Activated T-cell treated with anti-CD3 and anti-CD28 coated beads for 48 hours (primary cell): ENCODE results near the gene CUL4A.

Experiments used
- DNase-seq: peaks from one replicate; pipeline ENCODE4 v3.0.0-alpha.2; 2020; ENCODE audit warnings: low read depth

The CUL4A gene

DNA sequence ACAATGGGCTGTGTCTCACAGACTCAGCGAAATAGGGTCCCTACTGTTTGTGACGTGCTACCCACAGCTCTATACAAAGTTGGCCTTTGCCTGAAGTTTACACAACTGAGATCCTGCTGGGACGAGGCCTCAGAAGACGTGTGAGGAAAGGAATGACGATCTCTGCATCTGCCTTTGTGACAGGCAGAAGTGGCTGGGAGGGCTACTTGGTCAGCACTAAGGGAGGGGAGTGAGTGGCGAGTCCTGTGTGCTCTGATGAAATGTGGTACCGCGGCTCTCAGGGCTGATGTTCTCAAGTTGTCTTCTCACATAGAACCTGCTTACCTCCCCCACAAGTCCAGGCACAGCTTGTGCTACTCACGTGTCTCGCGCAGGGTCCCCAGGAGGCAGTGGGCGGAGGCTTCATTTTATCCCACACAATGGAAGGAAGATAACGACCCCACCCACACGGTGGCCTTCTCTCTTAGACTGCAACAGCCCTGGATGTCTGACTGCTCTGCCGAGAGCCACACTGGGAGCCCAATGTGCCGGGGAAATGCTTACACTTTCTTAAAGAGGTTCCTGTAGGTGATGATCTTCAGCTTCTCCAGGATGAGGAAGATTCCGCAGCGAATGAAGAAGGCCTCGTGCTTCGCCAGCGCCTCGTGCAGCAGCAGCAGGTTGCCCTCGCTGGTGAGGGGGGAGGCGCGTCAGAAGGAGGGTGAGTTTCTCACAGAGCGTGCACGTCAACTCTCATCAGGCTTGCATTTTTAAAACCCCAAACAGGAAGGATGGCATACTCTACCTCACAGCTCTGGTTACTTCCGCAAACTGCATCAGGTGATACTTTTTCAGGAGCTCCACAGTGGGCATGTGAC lies 29.8 kb upstream of the CUL4A start:
- no peak for DNase-seq

DNA sequence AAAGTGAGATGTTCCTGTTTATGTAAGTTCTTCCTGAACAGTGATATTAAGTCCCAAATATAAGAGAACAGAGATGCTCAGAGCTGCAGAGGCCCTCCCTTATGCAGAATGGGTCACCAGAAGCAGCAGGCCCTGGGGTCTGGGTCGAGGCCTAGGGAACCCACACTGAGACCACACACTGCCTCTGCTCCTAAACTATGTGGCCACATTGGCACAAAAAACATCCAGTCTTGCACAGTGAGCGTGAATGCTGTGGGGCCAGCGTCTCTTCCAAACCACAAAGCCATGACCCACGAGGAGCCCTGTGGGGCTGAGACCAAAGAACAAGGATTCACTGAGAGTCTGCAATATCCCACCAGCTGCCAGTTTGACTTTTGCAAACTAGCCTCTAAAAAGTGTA lies 27.4 kb upstream of the CUL4A start:
- DNase-seq, result no peak

DNA sequence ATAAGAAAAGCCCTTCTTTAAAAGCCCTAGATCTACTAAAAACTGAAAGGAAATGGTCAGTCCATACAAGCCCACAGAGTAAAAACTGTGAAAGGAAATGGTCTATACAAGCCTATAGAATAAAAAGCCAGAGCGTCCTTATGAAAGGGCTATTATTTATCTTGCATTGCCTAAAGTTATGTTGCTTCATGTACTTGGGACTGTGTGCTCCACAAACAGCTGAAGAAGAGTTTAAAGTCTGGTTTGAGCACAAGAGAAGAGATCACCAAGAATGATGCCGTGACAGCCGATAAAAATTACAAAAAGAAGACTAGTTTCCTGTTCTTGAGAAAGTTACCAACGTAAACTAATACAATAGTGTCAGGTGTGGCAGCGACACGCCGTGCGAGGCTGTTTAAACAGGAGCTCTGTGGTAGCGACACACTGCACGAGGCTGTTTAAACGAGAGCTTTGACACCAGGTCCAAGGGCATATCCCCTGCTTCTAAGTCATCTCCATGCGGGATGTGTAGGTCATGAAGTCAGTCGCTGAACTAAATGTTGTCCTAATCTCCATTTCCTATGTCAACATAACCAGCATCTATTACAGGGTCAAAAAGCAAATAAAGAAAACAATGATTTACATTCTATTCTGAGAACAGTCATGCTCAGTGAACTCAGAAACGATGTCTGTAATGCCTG lies 25.8 kb upstream of the CUL4A start:
- DNase-seq, result no peak

GRCh38 chr13:113184568-113185440 lies 24.6 kb upstream of the CUL4A start:
- no peak for DNase-seq

- no peak for DNase-seq
Observed at GRCh38 chr13:113186061-113186900, 23.1 kb upstream of the CUL4A start.

DNA sequence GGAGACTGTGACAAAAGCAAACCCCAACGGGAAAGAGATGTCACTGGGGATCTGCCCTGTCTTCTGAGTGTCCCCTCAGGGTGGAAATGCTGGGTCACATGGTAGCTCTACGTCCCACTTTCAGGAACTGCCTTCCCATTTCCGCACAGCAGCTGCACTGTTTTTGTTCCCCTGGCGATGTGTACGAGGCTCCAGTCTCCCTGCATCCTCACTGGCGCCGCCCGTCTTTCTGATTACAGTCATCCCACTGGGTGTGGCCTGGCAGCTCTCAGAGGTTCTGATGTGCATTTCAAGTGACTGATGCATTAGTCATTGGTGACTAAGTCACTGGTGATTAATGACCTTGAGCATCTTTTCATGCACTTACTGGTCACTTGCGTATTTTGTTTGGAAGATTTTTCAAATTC lies 22.1 kb upstream of the CUL4A start:
- DNase-seq, result peak; percentile 70

DNA sequence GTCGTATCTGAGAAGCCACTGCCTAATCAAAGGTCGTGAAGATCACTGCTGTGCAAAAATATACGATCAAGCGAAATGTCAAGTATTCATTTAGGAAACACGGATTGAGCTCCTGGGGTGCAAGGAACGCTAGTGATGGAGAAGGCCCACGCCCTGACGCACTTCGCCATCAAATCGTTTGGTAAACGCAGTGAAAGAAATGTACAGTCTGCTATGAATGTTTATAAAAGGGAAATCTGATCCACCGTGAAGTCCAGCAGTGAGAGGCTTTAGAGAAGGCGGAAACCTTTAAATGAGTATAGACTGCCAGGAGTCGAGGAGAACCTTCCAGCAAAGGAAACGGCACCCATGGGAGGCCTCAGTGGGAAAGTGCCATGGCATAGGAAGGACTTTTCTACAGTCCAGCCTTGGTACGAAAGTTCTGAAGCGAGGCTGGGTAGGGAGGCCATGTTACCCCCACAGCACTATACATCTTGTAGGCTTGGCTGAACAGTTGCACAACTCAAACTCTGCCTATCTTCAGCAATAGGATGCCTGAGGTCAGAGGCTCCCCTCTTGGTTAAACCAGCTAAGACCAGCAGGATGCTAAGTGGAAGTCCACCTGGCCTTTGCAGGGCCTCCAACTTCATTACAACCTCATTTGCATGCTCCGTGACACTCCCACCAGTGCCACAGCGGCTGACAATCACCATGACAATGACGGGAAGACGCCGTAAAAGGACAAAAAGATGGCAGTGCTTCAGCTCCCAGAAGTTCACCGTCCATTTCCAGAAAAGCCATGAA lies 21.3 kb upstream of the CUL4A start:
- no peak for DNase-seq

DNA sequence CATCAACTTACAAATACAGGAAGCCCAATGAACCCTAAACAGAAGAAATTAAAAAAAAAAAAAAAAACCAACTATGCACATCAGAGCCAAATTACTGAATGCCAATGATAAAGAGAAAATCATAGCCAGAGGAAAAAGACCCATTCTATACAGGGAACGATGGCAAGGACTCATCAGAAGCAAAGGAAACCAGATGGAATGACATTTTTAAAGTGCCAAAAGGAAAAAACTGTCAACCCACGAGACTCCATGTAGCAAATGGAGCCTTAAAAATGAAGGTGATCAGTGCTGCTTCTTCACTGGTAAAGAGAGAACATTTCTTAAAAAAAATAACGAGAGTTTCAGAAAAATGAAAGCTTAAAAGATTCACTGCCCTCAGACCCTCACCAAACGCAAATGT lies 19.2 kb upstream of the CUL4A start:
- no peak for DNase-seq

GRCh38 chr13:113192279-113192678 lies 17.1 kb upstream of the CUL4A start:
- DNase-seq, result no peak

- no peak for DNase-seq
Observed at GRCh38 chr13:113192902-113193301, 16.5 kb upstream of the CUL4A start.

- no peak for DNase-seq
Observed at GRCh38 chr13:113195360-113195759, 14.1 kb upstream of the CUL4A start.

GRCh38 chr13:113196970-113197737 lies 12.3 kb upstream of the CUL4A start:
- DNase-seq, result no peak

DNA sequence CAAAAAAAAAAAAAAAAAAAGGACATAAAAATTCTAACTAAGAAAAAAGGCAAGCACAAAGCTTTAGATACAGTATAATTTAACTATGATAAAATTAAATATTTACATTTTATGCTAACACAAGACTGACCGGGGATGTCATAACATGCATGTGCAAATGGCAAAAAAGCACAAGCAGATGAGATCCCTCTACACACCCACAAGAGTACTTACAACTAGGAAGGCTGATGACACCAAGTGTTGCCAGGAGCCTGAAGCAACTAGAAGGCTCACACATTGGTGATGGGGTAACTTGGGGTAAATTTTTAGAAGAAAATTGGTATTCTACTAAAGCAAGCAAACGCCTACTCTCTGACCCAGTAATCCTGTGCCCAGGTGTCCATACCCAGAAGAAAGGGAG lies 7.6 kb upstream of the CUL4A start:
- no peak for DNase-seq

DNA sequence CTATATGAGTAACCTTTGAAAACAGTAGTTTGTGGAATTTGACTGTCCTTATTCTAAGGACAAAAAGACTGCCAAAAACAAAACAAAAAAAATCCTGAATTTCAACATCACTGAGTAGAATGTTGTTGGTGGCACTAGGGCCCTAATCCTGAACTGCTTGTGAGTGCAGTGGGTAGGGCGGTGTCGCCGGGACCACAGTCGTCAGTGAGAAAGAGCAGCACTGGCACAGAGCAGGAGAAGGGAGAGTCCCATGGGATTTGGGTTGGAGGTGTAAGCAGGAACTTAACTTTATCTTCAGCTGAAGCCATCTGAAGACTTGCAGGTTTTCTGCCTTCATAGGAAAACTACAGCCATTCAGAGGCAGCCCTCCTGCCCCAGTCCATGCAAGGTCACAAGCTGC lies 6.5 kb upstream of the CUL4A start:
- DNase-seq, result no peak

DNA sequence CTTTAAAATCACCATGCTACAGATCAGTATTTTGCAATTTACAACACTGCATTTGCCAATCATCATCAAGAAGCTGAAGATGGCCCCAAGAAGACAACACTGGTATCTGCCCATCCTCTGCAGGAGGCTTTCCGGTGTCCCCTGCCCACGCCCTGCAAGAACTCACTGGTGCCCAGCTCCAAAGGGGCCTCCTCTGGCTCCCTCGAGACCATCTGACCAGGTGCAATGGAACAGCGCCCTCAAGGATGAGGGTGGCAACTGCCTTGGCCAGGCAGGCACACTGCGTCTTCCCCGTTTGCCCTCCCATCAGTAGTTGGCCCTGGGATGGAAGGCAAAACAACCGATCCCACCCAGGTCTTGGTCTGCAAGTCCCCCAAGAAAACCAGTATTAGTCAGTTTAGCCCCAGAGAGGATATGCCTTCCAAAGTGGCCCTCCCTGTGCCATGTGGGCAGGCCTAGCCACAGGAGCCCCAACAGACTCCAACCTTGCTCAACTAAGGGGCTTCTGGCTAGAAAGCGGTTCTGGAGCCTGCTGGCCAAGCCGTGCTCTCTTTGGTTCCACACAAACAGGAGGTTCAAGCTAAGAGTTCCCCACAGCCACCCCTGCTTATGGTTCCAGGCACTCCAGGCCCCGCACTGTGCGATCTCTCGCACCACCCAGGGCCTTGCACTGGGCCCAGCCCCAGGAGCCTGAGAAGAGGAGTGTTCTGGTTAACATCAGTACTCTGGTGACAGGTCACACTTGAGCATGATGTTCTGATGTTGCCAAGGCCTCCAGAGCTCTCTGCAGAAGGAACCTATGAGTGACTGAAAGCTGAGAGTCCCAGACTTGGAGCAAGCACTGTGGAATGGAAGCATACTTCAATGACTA lies 5.7 kb upstream of the CUL4A start:
- DNase-seq, result no peak

DNA sequence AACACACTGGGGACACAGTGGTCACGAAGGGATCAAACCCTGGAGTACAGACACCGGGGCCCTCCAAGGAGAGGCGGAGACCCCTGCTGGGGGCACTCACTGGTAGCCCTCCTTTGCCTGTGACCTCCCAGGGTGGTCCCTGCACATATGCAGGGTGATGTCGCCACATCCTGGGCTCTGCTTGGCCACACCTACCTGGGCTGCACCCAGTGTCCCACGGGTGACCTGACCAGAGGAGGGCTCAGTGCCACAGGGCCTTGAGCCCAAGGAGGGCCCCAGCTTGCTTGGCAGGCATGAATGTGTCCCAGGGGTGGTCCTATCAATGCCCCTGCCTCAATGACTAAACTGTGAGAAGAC lies 5.1 kb upstream of the CUL4A start:
- no peak for DNase-seq

GRCh38 chr13:113205428-113205931 lies 3.9 kb upstream of the CUL4A start:
- no peak for DNase-seq

DNA sequence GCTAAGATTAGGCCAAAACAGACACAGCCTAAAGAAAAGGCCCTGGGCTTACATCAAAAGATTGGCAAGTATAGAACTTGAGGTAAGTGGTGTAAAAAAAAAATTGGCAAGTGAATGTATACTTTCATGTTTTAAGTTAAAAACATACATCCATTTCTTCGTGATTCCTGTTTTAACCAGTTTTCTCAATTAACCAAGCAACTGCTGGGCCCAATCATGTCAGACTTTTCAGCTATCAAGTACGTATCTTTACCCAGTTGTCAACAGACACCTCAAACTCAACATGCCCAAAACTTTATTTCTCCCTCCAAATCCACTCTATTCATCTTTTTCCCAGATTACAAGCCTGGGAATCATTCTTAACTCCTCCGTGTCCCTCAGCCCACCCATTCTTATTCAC lies 2.0 kb upstream of the CUL4A start:
- no peak for DNase-seq

DNA sequence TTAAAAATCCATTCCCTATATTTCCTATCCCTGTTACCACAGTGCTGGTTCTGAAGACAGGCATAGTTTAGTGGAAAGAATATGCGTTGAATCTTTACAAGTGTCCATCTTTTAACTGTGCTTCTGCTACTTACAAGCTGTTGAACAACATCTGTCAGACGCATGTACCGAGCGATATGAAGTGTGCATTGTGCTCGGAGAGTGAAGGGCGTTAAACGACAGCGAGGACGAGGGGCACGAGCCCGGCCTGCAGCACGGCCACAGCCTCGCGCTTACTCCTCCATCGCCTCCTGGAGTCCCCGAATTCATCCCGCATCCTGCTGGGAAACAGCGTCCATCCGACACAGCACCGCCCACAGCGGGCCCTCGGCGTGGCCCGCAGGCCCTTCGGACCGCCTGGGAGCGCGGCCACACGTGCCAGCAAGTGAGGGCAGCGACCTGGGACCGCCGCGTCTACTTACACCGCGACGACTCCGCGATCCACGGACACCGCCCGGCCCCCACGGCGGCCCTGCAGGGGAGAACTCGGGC lies 1.5 kb upstream of the CUL4A start:
- no peak for DNase-seq
